Testis (tissue), 2 donors: ENCODE data around the gene CWC15.

Experiments used
- CTCF ChIP-seq, 3 experiments: fragments of 450-650 bp in 2 of 3; fragments of 200-600 bp in 1 of 3; sonication (generic) in 1 of 3; IDR thresholded peaks; one replicate each; pipeline ENCODE4 v1.5.1; 2016 to 2019; ENCODE audit warnings: antibody characterized with exemption in 3 of 3, mild to moderate bottlenecking in 2 of 3, moderate library complexity in 1 of 3
- POLR2A ChIP-seq: fragments of 450-650 bp; IDR thresholded peaks from one replicate; pipeline ENCODE4 v1.6.1; 2017; ENCODE audit warnings: antibody characterized with exemption, mild to moderate bottlenecking, moderate library complexity

GRCh38 chr11:94975599-94975998 lies 2.2 kb upstream of the CWC15 start:
- TF ChIP-seq CTCF (IDR thresholded peaks at IDR 0.05) (no peak), POLR2A (no peak)
